Measurements from ENCODE around the gene TMEM39A.

TMEM39A gene

GRCh38 chr3:119433613-119434325 is 29.6 kb downstream of the TMEM39A start:
- DNase-seq (ENCODE audit: low read depth) = no peak
- H3K4me3 ChIP-seq (ENCODE audit: low read length) = no peak overlapping the region
- TF ChIP-seq CTCF (conservative IDR thresholded peaks at IDR 0.05; ENCODE audit: low read depth, low read length) = no peak

- no peak for DNase-seq (ENCODE audit: low read depth)
- no peak for TF ChIP-seq CTCF (conservative IDR thresholded peaks at IDR 0.05; ENCODE audit: low read depth, low read length)
- no peak overlapping the region for H3K4me3 ChIP-seq (ENCODE audit: low read length)
These were observed 34.9 kb downstream of the TMEM39A start for GRCh38 chr3:119428538-119428937.

- no peak for TF ChIP-seq CTCF (conservative IDR thresholded peaks at IDR 0.05; ENCODE audit: low read depth, low read length)
- no peak overlapping the region for H3K4me3 ChIP-seq (ENCODE audit: low read length)
- DNase-seq (ENCODE audit: low read depth) = no peak
These were observed 35.7 kb downstream of the TMEM39A start for GRCh38 chr3:119427669-119428068.

GRCh38 chr3:119420196-119420595 is 43.2 kb downstream of the TMEM39A start:
- no peak for DNase-seq (ENCODE audit: low read depth)
- no peak overlapping the region for H3K4me3 ChIP-seq (ENCODE audit: low read length)
- peak; percentile 37 for TF ChIP-seq CTCF (conservative IDR thresholded peaks at IDR 0.05; ENCODE audit: low read depth, low read length)

- H3K4me3 ChIP-seq (ENCODE audit: low read length) = no peak overlapping the region
- DNase-seq (ENCODE audit: low read depth) = no peak
- TF ChIP-seq CTCF (conservative IDR thresholded peaks at IDR 0.05; ENCODE audit: low read depth, low read length) = no peak
These were observed 44.8 kb downstream of the TMEM39A start for GRCh38 chr3:119418641-119419040.

GRCh38 chr3:119417771-119418512 is 45.5 kb downstream of the TMEM39A start:
- no peak overlapping the region for H3K4me3 ChIP-seq (ENCODE audit: low read length)
- TF ChIP-seq CTCF (conservative IDR thresholded peaks at IDR 0.05; ENCODE audit: low read depth, low read length) = no peak
- DNase-seq (ENCODE audit: low read depth) = no peak

- H3K4me3 ChIP-seq (ENCODE audit: low read length) = no peak overlapping the region
- DNase-seq (ENCODE audit: low read depth) = no peak
- TF ChIP-seq CTCF (conservative IDR thresholded peaks at IDR 0.05; ENCODE audit: low read depth, low read length) = no peak
These were observed 46.5 kb downstream of the TMEM39A start for GRCh38 chr3:119416873-119417272.

Measured in retinal pigment epithelial cell (primary cell).